ENCODE data around the gene PDE7B.

GRCh38 chr6:135913785-135914184 lies 62.3 kb downstream of the PDE7B start:
- TF ChIP-seq, protein P1, sequence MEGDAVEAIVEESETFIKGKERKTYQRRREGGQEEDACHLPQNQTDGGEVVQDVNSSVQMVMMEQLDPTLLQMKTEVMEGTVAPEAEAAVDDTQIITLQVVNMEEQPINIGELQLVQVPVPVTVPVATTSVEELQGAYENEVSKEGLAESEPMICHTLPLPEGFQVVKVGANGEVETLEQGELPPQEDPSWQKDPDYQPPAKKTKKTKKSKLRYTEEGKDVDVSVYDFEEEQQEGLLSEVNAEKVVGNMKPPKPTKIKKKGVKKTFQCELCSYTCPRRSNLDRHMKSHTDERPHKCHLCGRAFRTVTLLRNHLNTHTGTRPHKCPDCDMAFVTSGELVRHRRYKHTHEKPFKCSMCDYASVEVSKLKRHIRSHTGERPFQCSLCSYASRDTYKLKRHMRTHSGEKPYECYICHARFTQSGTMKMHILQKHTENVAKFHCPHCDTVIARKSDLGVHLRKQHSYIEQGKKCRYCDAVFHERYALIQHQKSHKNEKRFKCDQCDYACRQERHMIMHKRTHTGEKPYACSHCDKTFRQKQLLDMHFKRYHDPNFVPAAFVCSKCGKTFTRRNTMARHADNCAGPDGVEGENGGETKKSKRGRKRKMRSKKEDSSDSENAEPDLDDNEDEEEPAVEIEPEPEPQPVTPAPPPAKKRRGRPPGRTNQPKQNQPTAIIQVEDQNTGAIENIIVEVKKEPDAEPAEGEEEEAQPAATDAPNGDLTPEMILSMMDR (conservative IDR thresholded peaks at IDR 0.05), result no peak
- no peak for TF ChIP-seq ZFX (IDR thresholded peaks at IDR 0.05)

All from C4-2B (cell line).